GM12878 (cell line): ENCODE data around the gene BRAF. TPM values are rescaled to one million over a fixed set of nuclear protein-coding genes. Genes with fewer than 3 reads are reported as not detected.

Experiments
- BRCA1 ChIP-seq: IDR thresholded peaks from 2 replicates; pipeline ENCODE4 v1.6.1; 2011; ENCODE audit warnings: low read depth, low read length, improper control_type of control experiment
- CHD2 ChIP-seq: IDR thresholded peaks from 2 replicates; pipeline ENCODE4 v1.6.1; 2011; ENCODE audit warnings: low read depth, low read length, improper control_type of control experiment, borderline replicate concordance
- DPF2 ChIP-seq: fragments of 450-650 bp; IDR thresholded peaks from 2 replicates; pipeline ENCODE4 v1.6.1; 2017; ENCODE audit warnings: mild to moderate bottlenecking
- EGR1 ChIP-seq, 2 experiments: IDR thresholded peaks; 1 replicate in 1 of 2; 2 replicates in 1 of 2; pipeline ENCODE4 v1.6.1; 2011 to 2012; ENCODE audit warnings: low read depth in 2 of 2, low read length in 2 of 2, borderline replicate concordance in 1 of 2, mild to moderate bottlenecking in 1 of 2, moderate library complexity in 1 of 2
- ESRRA ChIP-seq: IDR thresholded peaks from 2 replicates; pipeline ENCODE4 v1.6.1; 2012; ENCODE audit warnings: mild to moderate bottlenecking, low read length, improper control_type of control experiment
- IKZF1 ChIP-seq: fragments of 450-650 bp; conservative IDR thresholded peaks from 2 replicates; pipeline ENCODE4 v1.6.1; 2017; ENCODE audit warnings: antibody characterized with exemption, mild to moderate bottlenecking
- LARP7 ChIP-seq: fragments of 450-650 bp; IDR thresholded peaks from 2 replicates; pipeline ENCODE4 v1.6.1; 2017; ENCODE audit warnings: mild to moderate bottlenecking
- MXI1 ChIP-seq: fragments of 150-350 bp; IDR thresholded peaks from 2 replicates; pipeline ENCODE4 v1.6.1; 2011; ENCODE audit warnings: low read depth, mild to moderate bottlenecking, inconsistent platforms, low read length, improper control_type of control experiment
- NRF1 ChIP-seq: conservative IDR thresholded peaks from 2 replicates; pipeline ENCODE4 v1.6.1; 2011; ENCODE audit warnings: mild to moderate bottlenecking, low read depth, low read length, improper control_type of control experiment
- POLR2AphosphoS2 ChIP-seq: IDR thresholded peaks from 2 replicates; pipeline ENCODE4 v1.6.1; 2011; ENCODE audit warnings: low read depth, mild to moderate bottlenecking, low read length, improper control_type of control experiment, moderate library complexity
- RBBP5 ChIP-seq: fragments of 200-600 bp; sonication (generic); conservative IDR thresholded peaks from 2 replicates; pipeline ENCODE4 v1.6.1; 2016
- RELA ChIP-seq: fragments of 450-650 bp; IDR thresholded peaks from 2 replicates; pipeline ENCODE4 v1.8.0; 2014; ENCODE audit warnings: borderline replicate concordance; ENCODE audit not compliant: partially characterized antibody
- SMAD5 ChIP-seq: IDR thresholded peaks from 2 replicates; pipeline ENCODE4 v1.6.1; 2016; ENCODE audit warnings: antibody characterized with exemption, low read depth
- TAF1 ChIP-seq: IDR thresholded peaks from 2 replicates; pipeline ENCODE4 v1.6.1; 2011; ENCODE audit warnings: mild to moderate bottlenecking, low read depth, low read length, borderline replicate concordance
- ZNF622 ChIP-seq: fragments of 450-650 bp; IDR thresholded peaks from 2 replicates; pipeline ENCODE4 v1.6.1; 2017; ENCODE audit warnings: mild to moderate bottlenecking, inconsistent platforms
- ZZZ3 ChIP-seq: IDR thresholded peaks from 2 replicates; pipeline ENCODE4 v1.6.1; 2011; ENCODE audit warnings: low read depth; ENCODE audit not compliant: control insufficient read depth, insufficient read length
- polyA plus RNA-seq, 11 experiments: library from polyadenylated mRNA; depleted of rRNA in 4 of 11; unstranded in 6 of 11; stranded (reverse) in 5 of 11; fragments of >200 nt; fragmentation: Nextera tagmentation in 4 of 11; fragmentation: Illumina TruSeq in 1 of 11; extraction: Ambion mirVana in 4 of 11; extraction: Trizol in 1 of 11; gene quantifications; 1 replicate in 1 of 11; 2 replicates in 10 of 11; pipeline versions ENCODE4 v1.2.1 to v1.2.3, GENCODE V29; 2011 to 2016; ENCODE audit warnings: inconsistent platforms in 2 of 11, missing spikeins in 2 of 11, low read depth in 1 of 11
- total RNA-seq, 4 experiments: library from RNA; depleted of rRNA in 3 of 4; stranded (reverse); fragments of >200 nt in 3 of 4; fragmentation: Illumina TruSeq in 1 of 4; extraction: Trizol in 1 of 4; gene quantifications; 2 replicates each; pipeline versions ENCODE4 v1.2.1 to v1.2.3, GENCODE V29; 2013 to 2021
- TF ChIP-seq, protein P1 (sequence below): fragments of 450-650 bp; IDR thresholded peaks from 2 replicates; pipeline ENCODE4 v1.6.1; 2014; ENCODE audit warnings: mild to moderate bottlenecking
- TF ChIP-seq, protein P2 (sequence below): fragments of 450-650 bp; conservative IDR thresholded peaks from 2 replicates; pipeline ENCODE4 v1.6.1; 2017; ENCODE audit warnings: mild to moderate bottlenecking, moderate library complexity
- TF ChIP-seq, protein P3 (sequence below): fragments of 450-650 bp; IDR thresholded peaks from 2 replicates; pipeline ENCODE4 v1.6.1; 2017; ENCODE audit warnings: mild to moderate bottlenecking
- TF ChIP-seq, protein P4 (sequence below): fragments of 450-650 bp; formaldehyde crosslinking; IDR thresholded peaks from 2 replicates; pipeline ENCODE4 v1.4.0; 2020; ENCODE audit warnings: mild to moderate bottlenecking, moderate library complexity
- TF ChIP-seq, protein P5 (sequence below): IDR thresholded peaks from 2 replicates; pipeline ENCODE4 v1.6.1; 2012; ENCODE audit warnings: low read length, inconsistent platforms

The BRAF gene
- total and polyA plus RNA-seq, 10 of the 15 experiments (the other 5 are each of a cell fraction or from before 2014, with no cell fraction given) = 2.6 to 31.0 (median 10.6) TPM

DNA sequence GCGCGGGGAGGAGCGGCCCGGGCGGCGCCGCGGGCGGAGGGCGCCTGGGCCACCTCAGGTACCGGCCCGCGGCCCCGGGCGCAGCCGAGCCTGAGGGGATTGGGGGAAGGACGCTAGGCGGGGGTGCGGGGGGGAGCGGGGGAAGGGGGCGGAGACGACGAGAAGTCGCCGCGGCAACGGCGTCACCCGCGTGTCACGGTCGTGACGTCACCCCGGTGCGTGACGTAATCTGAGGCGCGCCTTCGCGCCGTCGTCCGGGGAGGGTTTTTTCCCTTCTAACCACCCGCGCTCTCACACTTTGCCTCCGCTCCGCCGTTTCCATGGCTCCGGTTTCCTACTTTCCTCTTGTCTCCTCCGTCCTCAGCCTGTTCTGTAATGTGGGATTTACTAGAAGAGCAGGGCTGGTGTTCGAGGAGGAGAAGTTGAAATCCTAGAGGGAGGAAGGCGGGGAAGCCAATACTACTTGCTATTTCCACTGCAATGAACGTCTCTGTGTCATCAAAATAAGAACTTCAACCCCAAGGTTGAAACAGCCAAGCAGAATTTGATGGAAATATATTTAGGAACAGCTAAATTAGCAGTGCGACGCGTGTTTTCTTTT is at the start of gene BRAF (continued):
- TF ChIP-seq SMAD5 (no peak), ZNF622 (no peak), ESRRA (no peak; the same call in 1 of the 2 replicates), DPF2 (peak; percentile 16; the same call in 1 of the 2 replicates), BRCA1 (no peak), TAF1 (0 out of 2 replicates have a peak, but pooled peaks have one; percentile 6), CHD2 (no peak), RELA (peak; percentile 49), EGR1 (IDR thresholded peaks at IDR 0.05; ENCODE audit: borderline replicate concordance in 1 of 2, low read depth in 2 of 2, low read length in 2 of 2) (no peak), RBBP5 (no peak), LARP7 (no peak), POLR2AphosphoS2 (no peak), NRF1 (no peak), IKZF1 (peak; percentile 56), MXI1 (no peak), ZZZ3 (no peak)
- TF ChIP-seq, protein P1, sequence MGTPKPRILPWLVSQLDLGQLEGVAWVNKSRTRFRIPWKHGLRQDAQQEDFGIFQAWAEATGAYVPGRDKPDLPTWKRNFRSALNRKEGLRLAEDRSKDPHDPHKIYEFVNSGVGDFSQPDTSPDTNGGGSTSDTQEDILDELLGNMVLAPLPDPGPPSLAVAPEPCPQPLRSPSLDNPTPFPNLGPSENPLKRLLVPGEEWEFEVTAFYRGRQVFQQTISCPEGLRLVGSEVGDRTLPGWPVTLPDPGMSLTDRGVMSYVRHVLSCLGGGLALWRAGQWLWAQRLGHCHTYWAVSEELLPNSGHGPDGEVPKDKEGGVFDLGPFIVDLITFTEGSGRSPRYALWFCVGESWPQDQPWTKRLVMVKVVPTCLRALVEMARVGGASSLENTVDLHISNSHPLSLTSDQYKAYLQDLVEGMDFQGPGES = no peak
- TF ChIP-seq, protein P2, sequence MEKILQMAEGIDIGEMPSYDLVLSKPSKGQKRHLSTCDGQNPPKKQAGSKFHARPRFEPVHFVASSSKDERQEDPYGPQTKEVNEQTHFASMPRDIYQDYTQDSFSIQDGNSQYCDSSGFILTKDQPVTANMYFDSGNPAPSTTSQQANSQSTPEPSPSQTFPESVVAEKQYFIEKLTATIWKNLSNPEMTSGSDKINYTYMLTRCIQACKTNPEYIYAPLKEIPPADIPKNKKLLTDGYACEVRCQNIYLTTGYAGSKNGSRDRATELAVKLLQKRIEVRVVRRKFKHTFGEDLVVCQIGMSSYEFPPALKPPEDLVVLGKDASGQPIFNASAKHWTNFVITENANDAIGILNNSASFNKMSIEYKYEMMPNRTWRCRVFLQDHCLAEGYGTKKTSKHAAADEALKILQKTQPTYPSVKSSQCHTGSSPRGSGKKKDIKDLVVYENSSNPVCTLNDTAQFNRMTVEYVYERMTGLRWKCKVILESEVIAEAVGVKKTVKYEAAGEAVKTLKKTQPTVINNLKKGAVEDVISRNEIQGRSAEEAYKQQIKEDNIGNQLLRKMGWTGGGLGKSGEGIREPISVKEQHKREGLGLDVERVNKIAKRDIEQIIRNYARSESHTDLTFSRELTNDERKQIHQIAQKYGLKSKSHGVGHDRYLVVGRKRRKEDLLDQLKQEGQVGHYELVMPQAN = 0 out of 2 replicates have a peak, but pooled peaks have one; percentile 25
- TF ChIP-seq, protein P3, sequence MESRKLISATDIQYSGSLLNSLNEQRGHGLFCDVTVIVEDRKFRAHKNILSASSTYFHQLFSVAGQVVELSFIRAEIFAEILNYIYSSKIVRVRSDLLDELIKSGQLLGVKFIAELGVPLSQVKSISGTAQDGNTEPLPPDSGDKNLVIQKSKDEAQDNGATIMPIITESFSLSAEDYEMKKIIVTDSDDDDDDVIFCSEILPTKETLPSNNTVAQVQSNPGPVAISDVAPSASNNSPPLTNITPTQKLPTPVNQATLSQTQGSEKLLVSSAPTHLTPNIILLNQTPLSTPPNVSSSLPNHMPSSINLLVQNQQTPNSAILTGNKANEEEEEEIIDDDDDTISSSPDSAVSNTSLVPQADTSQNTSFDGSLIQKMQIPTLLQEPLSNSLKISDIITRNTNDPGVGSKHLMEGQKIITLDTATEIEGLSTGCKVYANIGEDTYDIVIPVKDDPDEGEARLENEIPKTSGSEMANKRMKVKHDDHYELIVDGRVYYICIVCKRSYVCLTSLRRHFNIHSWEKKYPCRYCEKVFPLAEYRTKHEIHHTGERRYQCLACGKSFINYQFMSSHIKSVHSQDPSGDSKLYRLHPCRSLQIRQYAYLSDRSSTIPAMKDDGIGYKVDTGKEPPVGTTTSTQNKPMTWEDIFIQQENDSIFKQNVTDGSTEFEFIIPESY = no peak
- TF ChIP-seq, protein P4, sequence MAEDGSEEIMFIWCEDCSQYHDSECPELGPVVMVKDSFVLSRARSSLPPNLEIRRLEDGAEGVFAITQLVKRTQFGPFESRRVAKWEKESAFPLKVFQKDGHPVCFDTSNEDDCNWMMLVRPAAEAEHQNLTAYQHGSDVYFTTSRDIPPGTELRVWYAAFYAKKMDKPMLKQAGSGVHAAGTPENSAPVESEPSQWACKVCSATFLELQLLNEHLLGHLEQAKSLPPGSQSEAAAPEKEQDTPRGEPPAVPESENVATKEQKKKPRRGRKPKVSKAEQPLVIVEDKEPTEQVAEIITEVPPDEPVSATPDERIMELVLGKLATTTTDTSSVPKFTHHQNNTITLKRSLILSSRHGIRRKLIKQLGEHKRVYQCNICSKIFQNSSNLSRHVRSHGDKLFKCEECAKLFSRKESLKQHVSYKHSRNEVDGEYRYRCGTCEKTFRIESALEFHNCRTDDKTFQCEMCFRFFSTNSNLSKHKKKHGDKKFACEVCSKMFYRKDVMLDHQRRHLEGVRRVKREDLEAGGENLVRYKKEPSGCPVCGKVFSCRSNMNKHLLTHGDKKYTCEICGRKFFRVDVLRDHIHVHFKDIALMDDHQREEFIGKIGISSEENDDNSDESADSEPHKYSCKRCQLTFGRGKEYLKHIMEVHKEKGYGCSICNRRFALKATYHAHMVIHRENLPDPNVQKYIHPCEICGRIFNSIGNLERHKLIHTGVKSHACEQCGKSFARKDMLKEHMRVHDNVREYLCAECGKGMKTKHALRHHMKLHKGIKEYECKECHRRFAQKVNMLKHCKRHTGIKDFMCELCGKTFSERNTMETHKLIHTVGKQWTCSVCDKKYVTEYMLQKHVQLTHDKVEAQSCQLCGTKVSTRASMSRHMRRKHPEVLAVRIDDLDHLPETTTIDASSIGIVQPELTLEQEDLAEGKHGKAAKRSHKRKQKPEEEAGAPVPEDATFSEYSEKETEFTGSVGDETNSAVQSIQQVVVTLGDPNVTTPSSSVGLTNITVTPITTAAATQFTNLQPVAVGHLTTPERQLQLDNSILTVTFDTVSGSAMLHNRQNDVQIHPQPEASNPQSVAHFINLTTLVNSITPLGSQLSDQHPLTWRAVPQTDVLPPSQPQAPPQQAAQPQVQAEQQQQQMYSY (CRISPR knock-in tag) = no peak
- TF ChIP-seq, protein P5, sequence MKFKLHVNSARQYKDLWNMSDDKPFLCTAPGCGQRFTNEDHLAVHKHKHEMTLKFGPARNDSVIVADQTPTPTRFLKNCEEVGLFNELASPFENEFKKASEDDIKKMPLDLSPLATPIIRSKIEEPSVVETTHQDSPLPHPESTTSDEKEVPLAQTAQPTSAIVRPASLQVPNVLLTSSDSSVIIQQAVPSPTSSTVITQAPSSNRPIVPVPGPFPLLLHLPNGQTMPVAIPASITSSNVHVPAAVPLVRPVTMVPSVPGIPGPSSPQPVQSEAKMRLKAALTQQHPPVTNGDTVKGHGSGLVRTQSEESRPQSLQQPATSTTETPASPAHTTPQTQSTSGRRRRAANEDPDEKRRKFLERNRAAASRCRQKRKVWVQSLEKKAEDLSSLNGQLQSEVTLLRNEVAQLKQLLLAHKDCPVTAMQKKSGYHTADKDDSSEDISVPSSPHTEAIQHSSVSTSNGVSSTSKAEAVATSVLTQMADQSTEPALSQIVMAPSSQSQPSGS = peak; percentile 80; the same call in 1 of the 2 replicates
